ENCODE data around the gene ACER1.

The ACER1 gene

DNA sequence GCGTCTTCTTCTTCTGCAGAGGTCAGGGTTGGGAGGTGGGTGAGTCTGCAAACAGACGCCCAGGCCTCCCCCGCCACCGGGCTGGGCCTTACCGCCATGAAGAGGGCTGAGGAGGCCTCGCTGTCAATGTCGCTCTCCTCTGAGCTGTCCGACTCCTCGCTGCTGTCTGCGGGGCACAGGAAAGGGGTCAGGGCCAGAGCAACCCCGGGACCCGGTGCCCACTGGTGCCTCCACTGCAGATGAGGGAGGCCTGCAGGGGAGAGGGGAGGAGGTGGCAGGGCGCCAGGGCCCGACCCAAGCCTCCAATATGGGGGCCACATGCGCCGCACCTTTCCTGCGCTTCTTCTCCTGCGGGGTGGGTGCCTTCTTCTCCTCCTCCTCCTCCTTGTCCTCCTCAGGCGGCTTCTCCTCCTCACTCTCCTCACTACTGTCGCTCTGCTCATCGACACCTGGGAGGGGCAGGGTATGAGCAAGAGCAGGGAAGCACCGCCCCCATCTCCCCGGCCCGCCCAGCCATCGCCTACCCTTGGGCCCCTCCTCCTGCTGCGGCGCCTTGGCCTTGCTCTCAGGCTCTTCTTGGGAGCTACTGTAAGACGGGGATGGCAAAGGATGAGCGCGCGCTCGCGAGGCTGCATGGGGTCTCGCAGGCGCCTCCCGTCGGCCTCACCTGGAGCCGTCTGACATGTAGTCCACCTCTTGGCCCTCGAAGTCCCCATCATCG lies 47.8 kb upstream of the ACER1 start:
- no peaks in the 10 kb centered on the region for H3K9me3 ChIP-seq (ENCODE audit: control insufficient read depth, insufficient read depth, low read depth, low read length)
- no peak overlapping the region for H3K27ac ChIP-seq (ENCODE audit: extremely low read depth, low read depth, low read length)
- POLR2A ChIA-PET, result no interaction called here
- no peaks in the 10 kb centered on the region for H3K4me1 ChIP-seq (ENCODE audit: control insufficient read depth, insufficient read depth, low read length)
- H3K4me3 ChIP-seq (ENCODE audit: low read depth, low read length), result no peak overlapping the region
- H3K36me3 ChIP-seq (ENCODE audit: control insufficient read depth in 2 of 2, insufficient read depth in 1 of 2, low read length in 2 of 2), result peaks cover 45 to 69% of the 10 kb centered on the region in 2 experiments
- CTCF ChIA-PET, result interaction anchor here (0.6 kb wide), 1 partner anchor 688 kb away, joined by 4 read pairs; the partner anchor contains the start of gene ZNF557
- no peak for TF ChIP-seq ZNF830 (tag by site-specific recombination; IDR thresholded peaks at IDR 0.05; ENCODE audit: low read depth)
- no peak for TF ChIP-seq ZBTB26 (tag by site-specific recombination; optimal IDR thresholded peaks at IDR 0.05)
- no peak for TF ChIP-seq ZNF24 (tag by site-specific recombination; IDR thresholded peaks at IDR 0.05)
- TF ChIP-seq ZNF311 (tag by site-specific recombination; IDR thresholded peaks at IDR 0.05; ENCODE audit: borderline replicate concordance), result no peak
- TF ChIP-seq, protein P1, sequence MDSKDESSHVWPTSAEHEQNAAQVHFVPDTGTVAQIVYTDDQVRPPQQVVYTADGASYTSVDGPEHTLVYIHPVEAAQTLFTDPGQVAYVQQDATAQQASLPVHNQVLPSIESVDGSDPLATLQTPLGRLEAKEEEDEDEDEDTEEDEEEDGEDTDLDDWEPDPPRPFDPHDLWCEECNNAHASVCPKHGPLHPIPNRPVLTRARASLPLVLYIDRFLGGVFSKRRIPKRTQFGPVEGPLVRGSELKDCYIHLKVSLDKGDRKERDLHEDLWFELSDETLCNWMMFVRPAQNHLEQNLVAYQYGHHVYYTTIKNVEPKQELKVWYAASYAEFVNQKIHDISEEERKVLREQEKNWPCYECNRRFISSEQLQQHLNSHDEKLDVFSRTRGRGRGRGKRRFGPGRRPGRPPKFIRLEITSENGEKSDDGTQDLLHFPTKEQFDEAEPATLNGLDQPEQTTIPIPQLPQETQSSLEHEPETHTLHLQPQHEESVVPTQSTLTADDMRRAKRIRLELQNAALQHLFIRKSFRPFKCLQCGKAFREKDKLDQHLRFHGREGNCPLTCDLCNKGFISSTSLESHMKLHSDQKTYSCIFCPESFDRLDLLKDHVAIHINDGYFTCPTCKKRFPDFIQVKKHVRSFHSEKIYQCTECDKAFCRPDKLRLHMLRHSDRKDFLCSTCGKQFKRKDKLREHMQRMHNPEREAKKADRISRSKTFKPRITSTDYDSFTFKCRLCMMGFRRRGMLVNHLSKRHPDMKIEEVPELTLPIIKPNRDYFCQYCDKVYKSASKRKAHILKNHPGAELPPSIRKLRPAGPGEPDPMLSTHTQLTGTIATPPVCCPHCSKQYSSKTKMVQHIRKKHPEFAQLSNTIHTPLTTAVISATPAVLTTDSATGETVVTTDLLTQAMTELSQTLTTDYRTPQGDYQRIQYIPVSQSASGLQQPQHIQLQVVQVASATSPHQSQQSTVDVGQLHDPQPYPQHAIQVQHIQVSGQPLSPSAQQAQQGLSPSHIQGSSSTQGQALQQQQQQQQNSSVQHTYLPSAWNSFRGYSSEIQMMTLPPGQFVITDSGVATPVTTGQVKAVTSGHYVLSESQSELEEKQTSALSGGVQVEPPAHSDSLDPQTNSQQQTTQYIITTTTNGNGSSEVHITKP (tag by site-specific recombination; IDR thresholded peaks at IDR 0.05), result no peak
- TF ChIP-seq SP2 (tag by site-specific recombination; IDR thresholded peaks at IDR 0.05), result no peak
- no peak for TF ChIP-seq ZNF701 (tag by site-specific recombination; IDR thresholded peaks at IDR 0.05)
- TF ChIP-seq ZBTB49 (tag by site-specific recombination; IDR thresholded peaks at IDR 0.05; ENCODE audit: low read depth), result no peak
- TF ChIP-seq GLI2 (tag by site-specific recombination; IDR thresholded peaks at IDR 0.05; ENCODE audit: borderline replicate concordance, low read depth), result no peak
- TF ChIP-seq, protein P2, sequence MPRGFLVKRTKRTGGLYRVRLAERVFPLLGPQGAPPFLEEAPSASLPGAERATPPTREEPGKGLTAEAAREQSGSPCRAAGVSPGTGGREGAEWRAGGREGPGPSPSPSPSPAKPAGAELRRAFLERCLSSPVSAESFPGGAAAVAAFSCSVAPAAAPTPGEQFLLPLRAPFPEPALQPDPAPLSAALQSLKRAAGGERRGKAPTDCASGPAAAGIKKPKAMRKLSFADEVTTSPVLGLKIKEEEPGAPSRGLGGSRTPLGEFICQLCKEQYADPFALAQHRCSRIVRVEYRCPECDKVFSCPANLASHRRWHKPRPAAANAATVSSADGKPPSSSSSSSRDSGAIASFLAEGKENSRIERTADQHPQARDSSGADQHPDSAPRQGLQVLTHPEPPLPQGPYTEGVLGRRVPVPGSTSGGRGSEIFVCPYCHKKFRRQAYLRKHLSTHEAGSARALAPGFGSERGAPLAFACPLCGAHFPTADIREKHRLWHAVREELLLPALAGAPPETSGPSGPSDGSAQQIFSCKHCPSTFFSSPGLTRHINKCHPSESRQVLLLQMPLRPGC (tag by site-specific recombination; IDR thresholded peaks at IDR 0.05), result no peak
- TF ChIP-seq ZNF16 (tag by site-specific recombination; IDR thresholded peaks at IDR 0.05; ENCODE audit: low read depth), result no peak
- TF ChIP-seq ZNF76 (tag by site-specific recombination; IDR thresholded peaks at IDR 0.05; ENCODE audit: borderline replicate concordance, low read depth), result no peak
- no peak for TF ChIP-seq ZNF341 (tag by site-specific recombination; IDR thresholded peaks at IDR 0.05; ENCODE audit: low read depth)
- no peak for TF ChIP-seq ZNF433 (tag by site-specific recombination; IDR thresholded peaks at IDR 0.05; ENCODE audit: low read depth)

DNA sequence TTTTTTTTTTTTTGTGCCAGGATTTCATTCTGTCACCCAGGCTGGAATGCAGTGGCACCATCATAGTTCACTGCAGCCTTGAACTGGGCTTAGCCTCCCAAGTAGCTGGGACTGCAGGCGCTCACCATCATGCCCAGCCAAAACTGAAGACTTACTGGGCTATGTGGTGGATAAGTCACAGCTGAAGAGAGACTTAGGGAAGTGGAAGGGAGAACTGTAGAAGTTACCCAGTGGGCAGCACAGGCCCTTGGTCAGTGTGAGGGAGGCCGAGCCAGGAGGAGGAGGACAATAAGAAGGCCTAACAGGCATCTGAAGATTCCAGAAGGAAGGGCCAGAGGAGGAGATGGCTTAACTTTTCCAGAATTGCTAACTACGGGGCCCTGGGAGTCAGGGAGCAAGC lies 46.3 kb upstream of the ACER1 start:
- no peaks in the 10 kb centered on the region for H3K4me1 ChIP-seq (ENCODE audit: control insufficient read depth, insufficient read depth, low read length)
- no peak overlapping the region for H3K4me3 ChIP-seq (ENCODE audit: low read depth, low read length)
- CTCF ChIA-PET, result no interaction called here
- POLR2A ChIA-PET, result no interaction called here
- H3K9me3 ChIP-seq (ENCODE audit: control insufficient read depth, insufficient read depth, low read depth, low read length), result no peaks in the 10 kb centered on the region
- TF ChIP-seq ZSCAN23 (tag by site-specific recombination; IDR thresholded peaks at IDR 0.05) (no peak), ZNF146 (tag by site-specific recombination; IDR thresholded peaks at IDR 0.05) (no peak)
- no peak overlapping the region for H3K27ac ChIP-seq (ENCODE audit: extremely low read depth, low read depth, low read length)
- H3K36me3 ChIP-seq (ENCODE audit: control insufficient read depth in 2 of 2, insufficient read depth in 1 of 2, low read length in 2 of 2), result peaks cover 33 to 55% of the 10 kb centered on the region in 2 experiments
